Heart left ventricle (tissue), 13 donors: ENCODE measurements around the gene ARL3.

ENCODE experiments used
- POLR2A ChIP-seq, 2 donors: fragments of 450-650 bp; IDR thresholded peaks; one replicate each; pipeline ENCODE4 v1.6.1; 2017; ENCODE audit warnings: antibody characterized with exemption in 2 of 2, mild to moderate bottlenecking in 2 of 2, moderate library complexity in 2 of 2
- TF ChIP-seq, protein P1 (sequence below), 12 donors: fragments of 200-600 bp; sonication (generic) in 4 of 12; IDR thresholded peaks; one replicate each; pipeline versions ENCODE4 v1.5.0 to v1.8.0; 2018 to 2022; ENCODE audit warnings: antibody characterized with exemption in 12 of 12, mild to moderate bottlenecking in 5 of 12
- donor health status: ischemic (EF 13 %, LVEDD 7.1; RV severe dilation, severe dysfunction).
- donor health status: DM: no; HTN: yes; CAD: no.
- donor health status: DM: no; HTN: no; CAD: no.
- donor health status: ischemic (EF 25% LVEDD 6.9; RV normal size, moderate dysfunction).
- donor health status: ischemic (EF 25% LVEDD 5.7; RV mildly dilated, moderate dysfunction).
- donor health status: ischemic (EF 35%, LVEDD 5.7; RV mildly dilated, moderate dysfunction).
- donor health status: nonischemic (EF 11% LVEDD 7.7; RV severe dilation, severe dysfunction).
- donor health status: DM: yes; HTN: yes; CAD: no.
- donor health status: PGD.
- donor health status: ischemic (EF 29% LVEDD 5.4; RV normal size, mild dysfunction).
- donor health status: nonischemic (EF 23%, LVEDD 6.1; RV moderate dilation, normal function).

DNA sequence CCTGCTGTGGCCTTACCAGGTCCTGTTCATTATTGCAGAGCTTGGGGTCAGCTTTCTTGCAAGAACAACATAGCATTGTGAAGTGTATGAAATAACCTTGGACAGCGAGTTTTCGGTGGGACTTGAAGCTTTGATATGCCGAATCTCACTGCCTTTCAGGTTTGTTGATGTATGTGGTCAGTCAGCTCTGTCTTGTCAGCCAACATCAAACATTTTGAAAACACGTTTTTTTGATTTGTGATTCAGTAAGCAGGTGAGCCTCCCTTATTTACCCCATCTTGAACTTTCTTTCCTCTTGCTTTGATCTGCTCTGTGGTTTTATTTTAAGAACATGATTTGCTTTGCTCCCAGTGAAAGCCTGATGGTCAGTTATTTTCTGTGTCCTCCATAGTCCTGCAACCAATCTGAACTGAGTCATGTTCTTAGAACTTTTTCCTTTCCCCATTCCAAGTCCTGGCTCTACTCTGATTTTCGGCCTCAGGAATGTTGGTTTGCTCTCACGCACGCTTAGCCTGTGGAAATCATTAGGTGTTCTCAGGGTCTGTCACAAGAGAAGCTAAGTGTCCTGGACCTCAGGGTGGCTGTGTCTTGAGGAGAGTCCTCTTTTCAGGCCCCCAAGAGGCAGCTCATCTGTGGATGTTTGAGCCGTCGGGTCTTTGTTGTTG is 38.2 kb upstream of the ARL3 start:
- no peak for TF ChIP-seq POLR2A (IDR thresholded peaks at IDR 0.05)
- TF ChIP-seq, protein P1, sequence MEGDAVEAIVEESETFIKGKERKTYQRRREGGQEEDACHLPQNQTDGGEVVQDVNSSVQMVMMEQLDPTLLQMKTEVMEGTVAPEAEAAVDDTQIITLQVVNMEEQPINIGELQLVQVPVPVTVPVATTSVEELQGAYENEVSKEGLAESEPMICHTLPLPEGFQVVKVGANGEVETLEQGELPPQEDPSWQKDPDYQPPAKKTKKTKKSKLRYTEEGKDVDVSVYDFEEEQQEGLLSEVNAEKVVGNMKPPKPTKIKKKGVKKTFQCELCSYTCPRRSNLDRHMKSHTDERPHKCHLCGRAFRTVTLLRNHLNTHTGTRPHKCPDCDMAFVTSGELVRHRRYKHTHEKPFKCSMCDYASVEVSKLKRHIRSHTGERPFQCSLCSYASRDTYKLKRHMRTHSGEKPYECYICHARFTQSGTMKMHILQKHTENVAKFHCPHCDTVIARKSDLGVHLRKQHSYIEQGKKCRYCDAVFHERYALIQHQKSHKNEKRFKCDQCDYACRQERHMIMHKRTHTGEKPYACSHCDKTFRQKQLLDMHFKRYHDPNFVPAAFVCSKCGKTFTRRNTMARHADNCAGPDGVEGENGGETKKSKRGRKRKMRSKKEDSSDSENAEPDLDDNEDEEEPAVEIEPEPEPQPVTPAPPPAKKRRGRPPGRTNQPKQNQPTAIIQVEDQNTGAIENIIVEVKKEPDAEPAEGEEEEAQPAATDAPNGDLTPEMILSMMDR (IDR thresholded peaks at IDR 0.05) = no peak
